DMS153 treated with DMSO at 0.1 percent for 48 hours (cell line): Measurements from ENCODE around the gene SPDYE9.
"Not testable (repeated sequence)": the region's sequence is repeated elsewhere in the genome, so short reads cannot be mapped to it uniquely, and the experiment has no call there.

Experiments
- DNase-seq: peaks from one replicate; lab custom pipeline; 2025; ENCODE audit not compliant: unreplicated experiment; lab: John Stamatoyannopoulos, UW

The SPDYE9 gene, protein sequence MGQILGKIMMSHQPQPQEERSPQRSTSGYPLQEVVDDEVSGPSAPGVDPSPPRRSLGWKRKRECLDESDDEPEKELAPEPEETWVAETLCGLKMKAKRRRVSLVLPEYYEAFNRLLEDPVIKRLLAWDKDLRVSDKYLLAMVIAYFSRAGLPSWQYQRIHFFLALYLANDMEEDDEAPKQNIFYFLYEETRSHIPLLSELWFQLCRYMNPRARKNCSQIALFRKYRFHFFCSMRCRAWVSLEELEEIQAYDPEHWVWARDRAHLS

DNA sequence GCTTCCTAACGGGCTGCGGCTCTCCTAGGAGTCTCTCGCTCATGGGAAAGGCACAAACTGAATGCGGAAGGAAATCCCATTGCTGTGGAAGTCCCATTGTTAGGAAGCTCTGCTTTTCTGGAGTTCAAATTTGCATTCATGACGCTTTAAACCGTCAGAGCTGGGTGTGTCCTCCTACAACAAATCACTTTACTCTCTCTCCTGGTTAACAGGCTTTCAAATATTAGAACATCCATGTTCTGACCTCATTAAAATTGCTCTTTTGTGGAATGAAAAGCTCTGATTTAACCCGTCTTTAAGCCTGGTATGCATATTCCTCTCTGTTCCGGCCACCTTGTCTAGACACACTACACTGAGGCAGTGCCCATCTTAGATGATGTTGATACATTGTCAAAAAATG is at the start of gene SPDYE9:
SPDYE9 (minus strand) TSS at position 101 of the 400 bp plus-strand sequence. CDS start 1,800 bp downstream, outside the sequence.
- not testable (repeated sequence) for DNase-seq

DNA sequence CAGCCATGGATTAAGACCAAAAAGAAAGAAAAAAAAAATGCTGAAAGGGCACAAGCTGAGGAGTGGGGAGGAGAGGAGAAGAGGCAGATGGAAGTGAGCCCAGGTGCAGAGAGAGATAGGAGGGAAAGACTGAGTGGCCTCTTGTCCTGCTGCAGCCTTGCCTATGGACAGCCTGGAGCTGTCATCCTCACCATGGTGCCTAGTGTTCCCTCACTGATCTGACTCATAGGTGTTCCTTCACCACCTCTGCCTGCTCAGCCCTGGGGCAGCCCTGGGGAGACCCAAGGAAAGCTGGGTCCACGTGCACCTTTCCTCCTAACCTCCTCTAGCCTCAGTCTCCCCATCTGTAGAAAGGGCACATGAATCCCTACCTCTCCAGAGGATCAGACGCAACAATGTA is 49.0 kb upstream of the SPDYE9 start:
- not testable (repeated sequence) for DNase-seq

DNA sequence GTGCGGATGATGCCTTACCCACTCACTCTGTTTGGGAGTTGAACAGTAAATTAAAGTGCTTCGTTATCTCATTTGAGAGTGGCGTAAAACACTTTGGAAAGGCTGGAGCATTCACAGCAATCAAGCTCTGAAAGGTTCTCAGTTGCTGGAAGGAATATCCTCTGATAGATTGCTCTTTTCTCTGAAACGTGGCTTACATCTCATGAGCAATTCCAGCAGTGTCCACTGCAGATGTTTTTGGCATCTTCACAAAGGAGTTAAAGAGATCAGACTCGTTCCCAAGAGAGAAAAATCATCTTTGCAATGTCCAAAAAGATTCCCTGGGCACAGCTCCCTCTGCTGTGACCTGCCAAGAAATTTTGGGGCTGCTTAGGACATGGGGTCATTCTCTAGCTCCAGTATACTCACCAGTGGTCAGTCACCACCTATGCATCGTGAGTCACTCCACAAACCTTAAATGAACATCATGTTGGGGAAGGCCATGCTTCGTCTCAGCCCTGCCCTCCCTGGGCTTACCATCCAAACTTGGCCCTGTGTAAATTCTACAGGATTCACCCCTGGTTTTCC is 46.9 kb upstream of the SPDYE9 start:
- not testable (repeated sequence) for DNase-seq

DNA sequence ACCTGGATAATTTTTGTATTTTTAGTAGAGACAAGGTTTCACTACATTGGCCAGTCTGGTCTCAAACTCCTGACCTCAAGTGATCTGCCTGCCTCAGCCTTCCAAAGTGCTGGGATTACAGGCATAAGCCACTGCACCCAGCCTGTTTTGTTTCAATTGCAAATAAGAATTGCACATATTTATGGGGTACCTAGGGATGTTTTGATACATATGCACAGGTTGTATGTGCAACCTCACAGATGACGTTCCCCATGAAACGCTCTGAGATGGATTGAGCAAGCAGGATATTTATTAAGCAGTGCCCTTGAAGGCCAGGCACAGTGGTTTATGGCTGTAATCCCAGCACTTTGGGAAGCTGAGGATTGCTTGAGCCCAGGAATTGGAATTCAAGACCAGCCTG is 44.8 kb upstream of the SPDYE9 start:
- DNase-seq, result not testable (repeated sequence)

DNA sequence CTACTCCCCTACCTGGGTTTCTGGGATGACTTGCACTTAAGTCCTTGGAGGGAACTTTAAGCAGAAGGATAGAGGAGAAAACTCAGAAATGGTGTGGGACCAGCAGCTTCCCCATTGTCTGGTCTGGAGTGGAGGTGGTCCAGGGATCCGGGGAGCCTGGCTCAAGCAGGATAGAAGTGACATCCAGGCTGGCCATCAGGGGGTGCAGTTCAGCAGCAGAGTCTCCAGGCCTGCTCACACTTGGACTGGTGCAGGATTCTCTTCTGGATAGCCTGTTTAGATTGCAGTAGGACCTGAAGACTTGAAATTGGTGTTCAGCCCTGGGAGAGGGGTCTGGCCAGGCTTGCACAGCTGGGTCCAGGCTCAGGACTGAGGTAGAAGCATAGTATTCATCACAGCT is 38.3 kb upstream of the SPDYE9 start:
- DNase-seq, result not testable (repeated sequence)

DNA sequence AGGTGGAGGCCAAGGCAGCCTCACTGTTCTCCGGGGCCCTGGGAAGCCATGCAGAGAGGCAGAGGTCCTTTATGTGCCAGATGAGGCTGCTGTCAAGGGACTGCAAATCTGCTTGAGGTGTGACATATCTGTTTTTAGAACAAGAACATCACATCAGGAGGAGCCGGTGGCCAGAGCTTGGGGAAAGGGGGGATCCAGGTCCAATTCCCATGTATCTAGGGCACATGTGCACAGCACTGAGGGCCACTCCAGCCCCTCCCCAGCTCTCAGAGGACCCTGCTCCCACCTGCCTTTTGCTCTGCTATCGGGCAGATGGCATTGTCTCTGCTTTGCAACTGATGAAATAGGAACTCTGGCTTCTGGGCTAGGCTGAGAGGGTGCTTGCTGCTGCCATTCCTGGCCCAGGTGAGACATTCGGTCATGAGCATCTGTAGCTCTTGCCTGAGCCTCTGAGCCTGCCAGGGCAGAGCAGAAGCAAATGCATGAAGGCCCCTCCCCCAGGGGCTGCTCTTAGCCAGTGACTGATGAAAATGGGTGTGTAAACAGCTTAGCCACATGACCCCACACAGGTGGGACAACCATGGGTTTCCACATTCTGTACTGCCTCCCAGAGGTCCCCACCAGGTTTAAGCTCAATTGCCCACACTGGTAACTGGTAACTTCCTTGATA is 37.1 kb upstream of the SPDYE9 start:
- DNase-seq, result not testable (repeated sequence)

DNA sequence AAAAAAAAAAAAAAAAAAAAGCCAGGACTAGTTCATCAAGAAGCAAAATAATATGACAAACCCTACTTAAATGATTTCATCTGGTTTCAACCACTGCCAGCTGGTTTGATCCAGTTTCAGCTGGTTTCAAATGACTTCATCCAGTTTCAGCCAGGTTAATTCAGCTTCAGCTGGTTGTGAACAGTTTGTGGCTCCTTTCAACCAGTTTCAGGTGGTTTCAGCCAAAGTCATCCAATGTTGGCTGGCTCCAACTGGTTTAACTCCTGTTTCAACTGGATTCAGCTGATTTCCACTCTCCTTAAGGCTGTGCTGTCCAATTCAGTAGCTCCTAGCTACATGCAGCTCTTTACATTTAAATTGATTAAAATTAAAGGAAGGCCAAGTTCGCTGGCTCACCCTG is 32.3 kb upstream of the SPDYE9 start:
- not testable (repeated sequence) for DNase-seq

DNA sequence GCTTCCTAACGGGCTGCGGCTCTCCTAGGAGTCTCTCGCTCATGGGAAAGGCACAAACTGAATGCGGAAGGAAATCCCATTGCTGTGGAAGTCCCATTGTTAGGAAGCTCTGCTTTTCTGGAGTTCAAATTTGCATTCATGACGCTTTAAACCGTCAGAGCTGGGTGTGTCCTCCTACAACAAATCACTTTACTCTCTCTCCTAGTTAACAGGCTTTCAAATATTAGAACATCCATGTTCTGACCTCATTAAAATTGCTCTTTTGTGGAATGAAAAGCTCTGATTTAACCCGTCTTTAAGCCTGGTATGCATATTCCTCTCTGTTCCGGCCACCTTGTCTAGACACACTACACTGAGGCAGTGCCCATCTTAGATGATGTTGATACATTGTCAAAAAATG is 28.0 kb downstream of the SPDYE9 start, which contains the start of gene SPDYE11:
SPDYE11 (minus strand) TSS at position 101 of the 400 bp plus-strand sequence. CDS start 1,800 bp downstream, outside the sequence.
- DNase-seq, result not testable (repeated sequence)

DNA sequence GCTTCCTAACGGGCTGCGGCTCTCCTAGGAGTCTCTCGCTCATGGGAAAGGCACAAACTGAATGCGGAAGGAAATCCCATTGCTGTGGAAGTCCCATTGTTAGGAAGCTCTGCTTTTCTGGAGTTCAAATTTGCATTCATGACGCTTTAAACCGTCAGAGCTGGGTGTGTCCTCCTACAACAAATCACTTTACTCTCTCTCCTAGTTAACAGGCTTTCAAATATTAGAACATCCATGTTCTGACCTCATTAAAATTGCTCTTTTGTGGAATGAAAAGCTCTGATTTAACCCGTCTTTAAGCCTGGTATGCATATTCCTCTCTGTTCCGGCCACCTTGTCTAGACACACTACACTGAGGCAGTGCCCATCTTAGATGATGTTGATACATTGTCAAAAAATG is 56.2 kb downstream of the SPDYE9 start, which contains the start of gene SPDYE8:
SPDYE8 (minus strand) TSS at position 101 of the 400 bp plus-strand sequence. CDS start 1,800 bp downstream, outside the sequence.
- DNase-seq, result not testable (repeated sequence)
